Stomach (tissue), 9 donors: ENCODE measurements around the gene SART1. TPM values are rescaled to one million over a fixed set of nuclear protein-coding genes. Genes with fewer than 3 reads are reported as not detected.

Experiments used
- DNase-seq, 2 donors: peaks; one replicate each; pipeline versions ENCODE4 v3.0.0 to v3.0.0-alpha.2; 2013 to 2019
- H3K27ac ChIP-seq, 5 donors: fragments of 200-600 bp in 4 of 5; sonication (generic) in 4 of 5; one replicate each; pipeline ENCODE4 v1.5.1; 2013 to 2019; ENCODE audit warnings: mild to moderate bottlenecking in 1 of 5, moderate library complexity in 1 of 5
- H3K27me3 ChIP-seq, 3 donors: fragments of 200-600 bp; sonication (generic); one replicate each; pipeline ENCODE4 v1.5.1; 2017 to 2019; ENCODE audit warnings: mixed run types in 1 of 3
- H3K36me3 ChIP-seq, 4 donors: fragments of 200-600 bp; sonication (generic); 1 replicate in 3 of 4; 2 replicates in 1 of 4; pipeline ENCODE4 v1.5.1; 2016 to 2019
- H3K4me1 ChIP-seq, 4 donors: fragments of 200-600 bp; sonication (generic); one replicate each; pipeline ENCODE4 v1.5.1; 2016 to 2019
- H3K4me3 ChIP-seq, 4 donors: fragments of 200-600 bp; sonication (generic) in 3 of 4; one replicate each; pipeline ENCODE4 v1.5.1; 2016 to 2019; ENCODE audit warnings: mild to moderate bottlenecking in 1 of 4
- H3K9me3 ChIP-seq, 4 donors: fragments of 200-600 bp; sonication (generic); one replicate each; pipeline ENCODE4 v1.5.1; 2016 to 2019
- EP300 ChIP-seq: sonication (generic); formaldehyde crosslinking; IDR thresholded peaks from one replicate; pipeline ENCODE4 v1.6.1; 2017; ENCODE audit warnings: antibody characterized with exemption
- POLR2A ChIP-seq, 4 donors: fragments of 450-650 bp; IDR thresholded peaks; one replicate each; pipeline ENCODE4 v1.6.1; 2016; ENCODE audit warnings: antibody characterized with exemption in 4 of 4, control low read depth in 2 of 4, mild to moderate bottlenecking in 1 of 4, moderate library complexity in 1 of 4
- POLR2AphosphoS5 ChIP-seq, 3 donors: sonication (generic); formaldehyde crosslinking; IDR thresholded peaks; one replicate each; pipeline ENCODE4 v1.6.1; 2016; ENCODE audit warnings: antibody characterized with exemption in 3 of 3
- WGBS, 5 donors: extraction: QIAGEN DNeasy Blood & Tissue Kit in 3 of 5; methylation state at CpG; one replicate each; pipeline versions ENCODE4 v1.1.5 to v1.1.7; 2013 to 2018; 5-methylcytosine and 5-hydroxymethylcytosine counted together
- intact Hi-C: fragments of 100-400 bp; cut with DNase I; formaldehyde crosslinking; loops from one replicate; pipeline ENCODE4 v1.15.1; 2023; ENCODE audit warnings: low total_unique reads
- polyA plus RNA-seq, 3 donors: library from polyadenylated mRNA; stranded (reverse); fragments of 200-250 nt; gene quantifications; one replicate each; pipeline ENCODE4 v1.2.3, GENCODE V29; 2013
- total RNA-seq, 5 donors: library from RNA; depleted of rRNA; stranded (reverse); fragments of >200 nt; gene quantifications; one replicate each; pipeline versions ENCODE4 v1.1.0 to v1.2.3, GENCODE V29; 2014 to 2016
- TF ChIP-seq, protein P1 (sequence below), 7 experiments: fragments of 450-650 bp in 4 of 7; fragments of 200-600 bp in 3 of 7; sonication (generic) in 3 of 7; IDR thresholded peaks; one replicate each; pipeline ENCODE4 v1.5.1; 2016 to 2019; ENCODE audit warnings: antibody characterized with exemption in 7 of 7, control low read depth in 2 of 7, mild to moderate bottlenecking in 1 of 7
- donor health status: healthy with polysubstance abuse.
- donor health status: Bipolar disorder and iron deficiency.
- donor health status: healthy.

The SART1 gene
- total and polyA plus RNA-seq, 8 donors, result 26.1 to 278 (median 82.5) TPM

GRCh38 chr11:65973439-65974110 lies 12.0 kb downstream of the SART1 start:
- no peak overlapping the region for H3K4me3 ChIP-seq
- H3K27ac ChIP-seq, result no peak overlapping the region
- DNase-seq, result no peak
- TF ChIP-seq, protein P1, sequence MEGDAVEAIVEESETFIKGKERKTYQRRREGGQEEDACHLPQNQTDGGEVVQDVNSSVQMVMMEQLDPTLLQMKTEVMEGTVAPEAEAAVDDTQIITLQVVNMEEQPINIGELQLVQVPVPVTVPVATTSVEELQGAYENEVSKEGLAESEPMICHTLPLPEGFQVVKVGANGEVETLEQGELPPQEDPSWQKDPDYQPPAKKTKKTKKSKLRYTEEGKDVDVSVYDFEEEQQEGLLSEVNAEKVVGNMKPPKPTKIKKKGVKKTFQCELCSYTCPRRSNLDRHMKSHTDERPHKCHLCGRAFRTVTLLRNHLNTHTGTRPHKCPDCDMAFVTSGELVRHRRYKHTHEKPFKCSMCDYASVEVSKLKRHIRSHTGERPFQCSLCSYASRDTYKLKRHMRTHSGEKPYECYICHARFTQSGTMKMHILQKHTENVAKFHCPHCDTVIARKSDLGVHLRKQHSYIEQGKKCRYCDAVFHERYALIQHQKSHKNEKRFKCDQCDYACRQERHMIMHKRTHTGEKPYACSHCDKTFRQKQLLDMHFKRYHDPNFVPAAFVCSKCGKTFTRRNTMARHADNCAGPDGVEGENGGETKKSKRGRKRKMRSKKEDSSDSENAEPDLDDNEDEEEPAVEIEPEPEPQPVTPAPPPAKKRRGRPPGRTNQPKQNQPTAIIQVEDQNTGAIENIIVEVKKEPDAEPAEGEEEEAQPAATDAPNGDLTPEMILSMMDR (IDR thresholded peaks at IDR 0.05), result no peak
- no peak for TF ChIP-seq EP300
- 91 to 98% (median 95%) methylated on average over 13 of the region's 13 CpGs for WGBS, 5 donors
- intact Hi-C loops, result no loop called here
- H3K4me1 ChIP-seq, result peaks cover 0 to 11% (median 0%) of the 10 kb centered on the region in 4 donors
- H3K36me3 ChIP-seq, result peaks cover 50 to 82% (median 77%) of the 10 kb centered on the region in 4 donors
- H3K27me3 ChIP-seq, result no peaks in the 10 kb centered on the region
- H3K9me3 ChIP-seq, result no peaks in the 10 kb centered on the region

- no peak overlapping the region for H3K4me3 ChIP-seq
- no peak for TF ChIP-seq POLR2A (IDR thresholded peaks at IDR 0.05)
- no peak for TF ChIP-seq POLR2AphosphoS5 (IDR thresholded peaks at IDR 0.05)
- no peak for TF ChIP-seq EP300
- TF ChIP-seq, protein P1 (IDR thresholded peaks at IDR 0.05), result no peak
- no peak for DNase-seq
- H3K36me3 ChIP-seq, result peaks cover 43 to 79% (median 74%) of the 10 kb centered on the region in 4 donors
- intact Hi-C loops, result no loop called here
- 90 to 97% (median 94%) methylated on average over 9 of the region's 9 CpGs for WGBS, 5 donors
- no peak overlapping the region for H3K27ac ChIP-seq
- no peaks in the 10 kb centered on the region for H3K27me3 ChIP-seq
- H3K9me3 ChIP-seq, result no peaks in the 10 kb centered on the region
- H3K4me1 ChIP-seq, result no peaks in the 10 kb centered on the region
Measured at GRCh38 chr11:65975771-65976170, 14.2 kb downstream of the SART1 start.

DNA sequence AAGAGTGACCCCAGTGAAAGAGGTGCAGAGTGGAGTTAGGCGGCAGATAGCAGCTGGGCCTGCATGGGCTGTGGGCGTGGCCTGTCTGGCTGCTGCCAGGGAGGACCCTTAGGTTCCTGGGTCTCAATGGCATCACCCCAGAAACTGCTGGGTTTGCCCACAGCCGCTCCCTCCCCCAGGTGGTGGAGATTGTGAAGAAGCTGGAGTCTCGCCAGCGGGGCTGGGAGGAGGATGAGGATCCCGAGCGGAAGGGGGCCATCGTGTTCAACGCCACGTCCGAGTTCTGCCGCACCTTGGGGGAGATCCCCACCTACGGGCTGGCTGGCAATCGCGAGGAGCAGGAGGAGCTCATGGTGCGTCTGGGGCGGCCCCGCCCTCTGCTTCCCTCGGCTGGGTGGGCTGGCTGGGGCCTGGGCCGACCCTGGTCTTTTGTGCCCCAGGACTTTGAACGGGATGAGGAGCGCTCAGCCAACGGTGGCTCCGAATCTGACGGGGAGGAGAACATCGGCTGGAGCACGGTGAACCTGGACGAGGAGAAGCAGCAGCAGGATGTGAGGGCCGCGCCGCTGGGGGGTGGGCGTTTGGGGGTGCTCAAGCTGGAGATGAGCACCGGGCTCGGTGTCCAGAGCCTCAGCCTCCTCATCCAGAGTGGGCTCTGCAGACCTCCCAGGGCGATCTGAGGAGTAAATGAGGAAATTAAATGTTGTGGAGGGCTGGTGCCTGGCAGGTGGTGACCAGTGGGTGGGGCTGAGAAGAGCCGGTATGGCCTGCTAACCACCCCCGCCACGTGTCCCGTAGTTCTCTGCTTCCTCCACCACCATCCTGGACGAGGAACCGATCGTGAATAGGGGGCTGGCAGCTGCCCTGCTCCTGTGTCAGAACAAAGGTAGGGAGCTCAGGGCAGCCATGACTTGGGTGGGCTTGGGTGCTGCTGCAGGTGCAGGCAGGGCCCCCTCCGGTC lies 15.0 kb downstream of the SART1 start:
- H3K27ac ChIP-seq, result no peak overlapping the region
- no peaks in the 10 kb centered on the region for H3K27me3 ChIP-seq
- H3K9me3 ChIP-seq, result no peaks in the 10 kb centered on the region
- no peaks in the 10 kb centered on the region for H3K4me1 ChIP-seq
- H3K4me3 ChIP-seq, result no peak overlapping the region
- peaks cover 43 to 79% (median 74%) of the 10 kb centered on the region in 4 donors for H3K36me3 ChIP-seq
- WGBS, 5 donors, result 84 to 88% (median 85%) methylated on average over 34 to 43 of the region's 43 CpGs
- TF ChIP-seq, protein P1 (IDR thresholded peaks at IDR 0.05), result no peak
- no peak for TF ChIP-seq EP300
- no peak for TF ChIP-seq POLR2A (IDR thresholded peaks at IDR 0.05)
- no peak for TF ChIP-seq POLR2AphosphoS5 (IDR thresholded peaks at IDR 0.05)
- DNase-seq, result no peak
- intact Hi-C loops, result no loop called here

- Histone ChIP-seq H3K4me1 (no peaks in the 10 kb centered on the region), H3K27ac (no peak overlapping the region), H3K36me3 (peaks cover 43 to 66% (median 63%) of the 10 kb centered on the region in 4 donors), H3K4me3 (no peak overlapping the region), H3K9me3 (no peaks in the 10 kb centered on the region), H3K27me3 (no peaks in the 10 kb centered on the region)
- DNase-seq, result no peak
- intact Hi-C loops, result no loop called here
- 87 to 94% (median 91%) methylated on average over 16 to 28 of the region's 29 CpGs for WGBS, 5 donors
- TF ChIP-seq POLR2A (IDR thresholded peaks at IDR 0.05) (no peak), EP300 (no peak), POLR2AphosphoS5 (IDR thresholded peaks at IDR 0.05) (no peak)
- TF ChIP-seq, protein P1 (IDR thresholded peaks at IDR 0.05), result no peak
Measured at GRCh38 chr11:65977621-65978390, 16.3 kb downstream of the SART1 start.
